ENCODE data around the gene THAP7. TPM values are rescaled to one million over a fixed set of nuclear protein-coding genes. Genes with fewer than 3 reads are reported as not detected.
"Not testable (repeated sequence)": the region's sequence is repeated elsewhere in the genome, so short reads cannot be mapped to it uniquely, and the experiment has no call there.

The THAP7 gene
- polyA plus RNA-seq, 1 donor (not counting 4 experiments of a cell fraction or from before 2014, with no cell fraction given) = 10.4 TPM

DNA sequence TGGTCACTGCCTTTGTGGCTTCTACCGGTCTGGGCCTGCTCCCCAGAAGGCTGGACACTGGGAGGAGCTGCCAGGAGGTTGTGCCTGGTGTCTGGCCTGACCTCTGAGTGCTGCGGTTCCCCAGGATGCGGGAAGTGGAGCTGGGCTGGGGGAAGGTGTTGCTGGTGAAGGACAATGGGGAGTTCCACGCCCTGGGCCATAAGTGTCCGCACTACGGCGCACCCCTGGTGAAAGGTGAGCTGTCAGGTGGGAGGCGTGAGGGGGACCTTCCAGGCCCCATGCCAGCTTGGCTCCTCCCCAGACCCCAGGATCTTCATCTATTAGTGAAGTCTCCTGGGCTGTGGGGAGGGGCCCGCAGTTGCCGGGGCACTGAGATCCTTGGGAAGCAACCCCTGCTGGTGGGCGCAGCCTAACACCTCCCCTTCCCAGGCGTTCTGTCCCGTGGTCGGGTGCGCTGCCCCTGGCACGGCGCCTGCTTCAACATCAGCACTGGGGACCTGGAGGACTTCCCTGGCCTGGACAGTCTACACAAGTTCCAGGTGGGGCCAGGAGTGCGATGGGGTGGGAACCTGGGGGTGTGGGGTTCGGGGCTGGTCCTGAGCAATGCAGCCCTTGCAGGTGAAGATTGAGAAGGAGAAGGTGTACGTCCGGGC, 28.2 kb downstream of the THAP7 start:
- Histone ChIP-seq H4K20me1 (ENCODE audit: control insufficient read depth, extremely low read depth, insufficient read depth, low read length) (no peaks in the 10 kb centered on the region), H3K9me3 (ENCODE audit: control insufficient read depth, low read depth, low read length) (peaks cover 6% of the 10 kb centered on the region), H3K9ac (ENCODE audit: control insufficient read depth, extremely low read depth, insufficient read depth, low read length) (no peak overlapping the region), H3K36me3 (ENCODE audit: control insufficient read depth in 2 of 2, extremely low read depth in 1 of 2, insufficient read depth in 2 of 2, low read length in 2 of 2) (no peaks in the 10 kb centered on the region), H3K4me1 (ENCODE audit: control insufficient read depth, extremely low read depth, insufficient read depth, low read length) (no peaks in the 10 kb centered on the region), H3K4me2 (ENCODE audit: control insufficient read depth, extremely low read depth, insufficient read depth, low read depth, low read length) (no peak overlapping the region), H2AFZ (ENCODE audit: control insufficient read depth, low read length) (no peak overlapping the region), H3K27me3 (ENCODE audit: control insufficient read depth, extremely low read depth, insufficient read depth, low read length) (no peaks in the 10 kb centered on the region), H3K9me1 (ENCODE audit: control insufficient read depth, extremely low read depth, insufficient read depth, low read length) (no peaks in the 10 kb centered on the region), H3K27ac (ENCODE audit: control insufficient read depth, insufficient read depth, low read length) (no peak overlapping the region), H3K4me3 (ENCODE audit: control insufficient read depth in 2 of 3, extremely low read depth in 1 of 3, insufficient read depth in 2 of 3, low read depth in 1 of 3, low read length in 3 of 3) (no peak overlapping the region), H3K79me2 (ENCODE audit: control insufficient read depth, insufficient read depth, low read length) (no peaks in the 10 kb centered on the region)
- dilution Hi-C loops (cut with MboI; ENCODE audit: extremely low pct_ligation_motif_present, low sequenced_read_pairs) = no loop called here
- FAIRE-seq (no peak), DNase-seq (ENCODE audit: low read depth, low spot score) (no peak)
- TF ChIP-seq, protein P1, sequence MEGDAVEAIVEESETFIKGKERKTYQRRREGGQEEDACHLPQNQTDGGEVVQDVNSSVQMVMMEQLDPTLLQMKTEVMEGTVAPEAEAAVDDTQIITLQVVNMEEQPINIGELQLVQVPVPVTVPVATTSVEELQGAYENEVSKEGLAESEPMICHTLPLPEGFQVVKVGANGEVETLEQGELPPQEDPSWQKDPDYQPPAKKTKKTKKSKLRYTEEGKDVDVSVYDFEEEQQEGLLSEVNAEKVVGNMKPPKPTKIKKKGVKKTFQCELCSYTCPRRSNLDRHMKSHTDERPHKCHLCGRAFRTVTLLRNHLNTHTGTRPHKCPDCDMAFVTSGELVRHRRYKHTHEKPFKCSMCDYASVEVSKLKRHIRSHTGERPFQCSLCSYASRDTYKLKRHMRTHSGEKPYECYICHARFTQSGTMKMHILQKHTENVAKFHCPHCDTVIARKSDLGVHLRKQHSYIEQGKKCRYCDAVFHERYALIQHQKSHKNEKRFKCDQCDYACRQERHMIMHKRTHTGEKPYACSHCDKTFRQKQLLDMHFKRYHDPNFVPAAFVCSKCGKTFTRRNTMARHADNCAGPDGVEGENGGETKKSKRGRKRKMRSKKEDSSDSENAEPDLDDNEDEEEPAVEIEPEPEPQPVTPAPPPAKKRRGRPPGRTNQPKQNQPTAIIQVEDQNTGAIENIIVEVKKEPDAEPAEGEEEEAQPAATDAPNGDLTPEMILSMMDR (optimal IDR thresholded peaks at IDR 0.05 in 1 of 3, IDR thresholded peaks at IDR 0.05 in 1 of 3, conservative IDR thresholded peaks at IDR 0.05 in 1 of 3; ENCODE audit: extremely low read depth in 1 of 3, insufficient read depth in 2 of 3, low read length in 3 of 3) = no peak
- TF ChIP-seq EZH2 (IDR thresholded peaks at IDR 0.05; ENCODE audit: low read length) = no peak

DNA sequence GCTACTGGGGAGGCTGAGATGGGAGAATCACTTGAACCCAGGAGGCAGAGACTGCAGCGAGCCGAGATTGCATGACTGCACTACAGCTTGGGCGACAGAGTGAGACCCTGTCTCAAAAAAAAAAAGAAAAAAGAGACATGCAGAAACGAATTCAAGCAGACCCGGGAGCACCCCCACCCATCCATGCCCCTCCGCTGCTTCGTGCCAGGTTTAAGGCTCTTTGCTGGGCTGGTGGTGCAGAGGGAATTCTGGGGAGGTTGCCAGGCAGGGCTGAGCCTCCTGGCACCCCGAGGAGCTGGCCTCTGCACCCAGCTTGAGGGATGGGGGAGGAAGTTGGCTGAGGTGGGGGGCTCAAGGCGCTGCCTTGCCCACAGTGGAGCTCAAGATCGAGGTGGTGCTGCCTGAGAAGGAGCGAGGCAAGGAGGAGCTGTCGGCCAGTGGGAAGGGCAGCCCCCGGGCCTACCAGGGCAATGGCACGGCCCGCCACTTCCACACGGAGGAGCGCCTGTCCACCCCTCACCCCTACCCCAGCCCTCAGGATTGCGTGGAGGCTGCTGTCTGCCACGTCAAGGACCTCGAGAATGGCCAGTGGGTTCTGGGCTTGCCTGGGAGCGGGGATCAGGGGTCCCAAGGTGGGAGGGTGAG, 28.9 kb downstream of the THAP7 start:
- no peak for DNase-seq (ENCODE audit: low read depth, low spot score)
- no peaks in the 10 kb centered on the region for H4K20me1 ChIP-seq (ENCODE audit: control insufficient read depth, extremely low read depth, insufficient read depth, low read length)
- TF ChIP-seq, protein P1 (optimal IDR thresholded peaks at IDR 0.05 in 1 of 3, IDR thresholded peaks at IDR 0.05 in 1 of 3, conservative IDR thresholded peaks at IDR 0.05 in 1 of 3; ENCODE audit: extremely low read depth in 1 of 3, insufficient read depth in 2 of 3, low read length in 3 of 3) = no peak
- no peak for TF ChIP-seq EZH2 (IDR thresholded peaks at IDR 0.05; ENCODE audit: low read length)
- H3K4me2 ChIP-seq (ENCODE audit: control insufficient read depth, extremely low read depth, insufficient read depth, low read depth, low read length) = no peak overlapping the region
- H3K27me3 ChIP-seq (ENCODE audit: control insufficient read depth, extremely low read depth, insufficient read depth, low read length) = no peaks in the 10 kb centered on the region
- H3K9me3 ChIP-seq (ENCODE audit: control insufficient read depth, low read depth, low read length) = no peaks in the 10 kb centered on the region
- no peak overlapping the region for H3K4me3 ChIP-seq (ENCODE audit: control insufficient read depth in 2 of 3, extremely low read depth in 1 of 3, insufficient read depth in 2 of 3, low read depth in 1 of 3, low read length in 3 of 3)
- no peaks in the 10 kb centered on the region for H3K9me1 ChIP-seq (ENCODE audit: control insufficient read depth, extremely low read depth, insufficient read depth, low read length)
- no peak for FAIRE-seq
- H2AFZ ChIP-seq (ENCODE audit: control insufficient read depth, low read length) = no peak overlapping the region
- no peaks in the 10 kb centered on the region for H3K4me1 ChIP-seq (ENCODE audit: control insufficient read depth, extremely low read depth, insufficient read depth, low read length)
- H3K36me3 ChIP-seq (ENCODE audit: control insufficient read depth in 2 of 2, extremely low read depth in 1 of 2, insufficient read depth in 2 of 2, low read length in 2 of 2) = no peaks in the 10 kb centered on the region
- H3K79me2 ChIP-seq (ENCODE audit: control insufficient read depth, insufficient read depth, low read length) = no peaks in the 10 kb centered on the region
- dilution Hi-C loops (cut with MboI; ENCODE audit: extremely low pct_ligation_motif_present, low sequenced_read_pairs) = no loop called here
- no peak overlapping the region for H3K27ac ChIP-seq (ENCODE audit: control insufficient read depth, insufficient read depth, low read length)
- H3K9ac ChIP-seq (ENCODE audit: control insufficient read depth, extremely low read depth, insufficient read depth, low read length) = no peak overlapping the region

DNA sequence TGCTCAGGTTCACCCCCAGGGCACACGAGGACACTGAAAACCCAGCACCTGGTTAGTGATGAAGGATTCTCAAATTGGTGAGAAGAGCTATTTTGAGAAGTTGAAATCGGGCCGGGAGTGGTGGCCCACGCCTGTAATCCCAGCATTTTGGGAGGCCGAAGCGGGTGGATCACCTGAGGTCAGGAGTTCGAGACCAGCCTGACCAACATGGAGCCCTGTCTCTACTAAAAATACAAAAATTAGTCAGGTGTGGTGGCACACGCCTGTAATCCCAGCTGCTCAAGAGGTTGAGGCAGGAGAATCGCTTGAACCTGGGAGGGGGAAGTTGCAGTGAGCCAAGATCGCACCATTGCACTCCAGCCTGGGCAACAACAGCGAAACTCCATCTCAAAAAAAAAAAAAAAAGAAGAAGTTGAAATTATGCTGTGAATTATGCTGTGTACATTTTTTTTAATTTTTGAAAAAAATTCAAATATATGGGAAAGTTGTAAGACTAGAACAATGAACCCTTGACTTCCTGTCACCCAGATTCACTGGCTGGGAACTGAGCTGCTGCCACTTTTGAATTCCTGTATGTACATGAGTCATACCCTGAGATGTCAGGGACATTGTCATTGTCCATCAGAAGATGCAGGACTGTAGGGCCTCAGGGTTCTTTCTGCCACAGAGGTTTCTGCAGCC, 29.8 kb downstream of the THAP7 start:
- H2AFZ ChIP-seq (ENCODE audit: control insufficient read depth, low read length); H3K36me3 ChIP-seq (ENCODE audit: control insufficient read depth in 2 of 2, extremely low read depth in 1 of 2, insufficient read depth in 2 of 2, low read length in 2 of 2); H3K9me1 ChIP-seq (ENCODE audit: control insufficient read depth, extremely low read depth, insufficient read depth, low read length); H4K20me1 ChIP-seq (ENCODE audit: control insufficient read depth, extremely low read depth, insufficient read depth, low read length); H3K9ac ChIP-seq (ENCODE audit: control insufficient read depth, extremely low read depth, insufficient read depth, low read length); H3K9me3 ChIP-seq (ENCODE audit: control insufficient read depth, low read depth, low read length); H3K4me3 ChIP-seq (ENCODE audit: control insufficient read depth in 2 of 3, extremely low read depth in 1 of 3, insufficient read depth in 2 of 3, low read depth in 1 of 3, low read length in 3 of 3); H3K4me1 ChIP-seq (ENCODE audit: control insufficient read depth, extremely low read depth, insufficient read depth, low read length); H3K27me3 ChIP-seq (ENCODE audit: control insufficient read depth, extremely low read depth, insufficient read depth, low read length); H3K4me2 ChIP-seq (ENCODE audit: control insufficient read depth, extremely low read depth, insufficient read depth, low read depth, low read length); H3K27ac ChIP-seq (ENCODE audit: control insufficient read depth, insufficient read depth, low read length); H3K79me2 ChIP-seq (ENCODE audit: control insufficient read depth, insufficient read depth, low read length); DNase-seq (ENCODE audit: low read depth, low spot score); FAIRE-seq; dilution Hi-C loops (cut with MboI; ENCODE audit: extremely low pct_ligation_motif_present, low sequenced_read_pairs): not testable (repeated sequence)
